GM12878 (cell line): ENCODE measurements around the gene ZDHHC22. TPM values are rescaled to one million over a fixed set of nuclear protein-coding genes. Genes with fewer than 3 reads are reported as not detected.

Experiments
- ATAC-seq: fragments of 200-7000 bp; cut with Tn5 transposase; 3 replicates; pipeline ENCODE4 v1.9.1; 2020; ENCODE audit warnings: mild to moderate bottlenecking, moderate library complexity
- BruUV-seq: library from RNA; stranded (reverse); fragments of 400-500 nt; replicated peaks from 2 replicates; lab custom pipeline; 2021; lab: Mats Ljungman, UMichigan
- CTCF ChIA-PET: fragments of 300-600 bp; sonication (Branson Sonifier 250); formaldehyde crosslinking; extraction: SDS; loops from one replicate; lab custom pipeline; 2021; ENCODE audit warnings: inconsistent platforms; lab: Yijun Ruan, JAX
- POLR2A ChIA-PET: fragments of 350-600 bp; formaldehyde crosslinking; extraction: SDS; loops from one replicate; lab custom pipeline; 2021; ENCODE audit warnings: inconsistent platforms; lab: Charles Lee
- RAD21 ChIA-PET: fragments of 300-600 bp; sonication (Branson Sonifier 250); formaldehyde crosslinking; loops from one replicate; lab custom pipeline; 2023; ENCODE audit warnings: antibody characterized with exemption; ENCODE audit not compliant: unreplicated experiment; lab: Charles Lee
- SMC1A ChIA-PET: fragments of 300-600 bp; sonication (Branson Sonifier 250); formaldehyde crosslinking; loops from one replicate; lab custom pipeline; 2023; ENCODE audit not compliant: unreplicated experiment, uncharacterized antibody; lab: Charles Lee
- DNase-seq: peaks from one replicate; pipeline ENCODE4 v3.0.0-alpha.2; 2011; ENCODE audit warnings: low read depth, low spot score
- FAIRE-seq: peaks from 3 replicates; lab custom pipeline; 2011; peaks lifted over from hg19 to GRCh38; lab: Jason Lieb, UNC
- H2AFZ ChIP-seq: 2 replicates; pipeline ENCODE4 v1.6.0; 2011; ENCODE audit warnings: low read depth, low read length, control low read depth; ENCODE audit not compliant: control insufficient read depth
- H3K27ac ChIP-seq: 2 replicates; pipeline ENCODE4 v1.5.1; 2011; ENCODE audit warnings: control low read depth; ENCODE audit not compliant: control insufficient read depth, insufficient read depth
- H3K27me3 ChIP-seq, 2 experiments: replicated peaks in 1 of 2; 2 replicates each; pipeline versions ENCODE4 v1.6.0 to v1.6.1; 2011; ENCODE audit warnings: low read length in 1 of 2; ENCODE audit not compliant: control insufficient read depth in 2 of 2, insufficient read depth in 2 of 2
- H3K36me3 ChIP-seq, 2 experiments: 2 replicates each; pipeline ENCODE4 v1.5.1; 2011; ENCODE audit warnings: low read length in 1 of 2; ENCODE audit not compliant: control insufficient read depth in 2 of 2, insufficient read depth in 2 of 2
- H3K4me1 ChIP-seq: 2 replicates; pipeline ENCODE4 v1.6.1; 2011; ENCODE audit warnings: mild to moderate bottlenecking, low read length, moderate library complexity, mixed read lengths; ENCODE audit not compliant: control insufficient read depth, insufficient read depth
- H3K4me2 ChIP-seq: 2 replicates; pipeline ENCODE4 v1.6.0; 2011; ENCODE audit warnings: control low read depth; ENCODE audit not compliant: control insufficient read depth, insufficient read depth
- H3K4me3 ChIP-seq: fragments of 200-600 bp; sonication (generic); 2 replicates; pipeline ENCODE4 v1.5.1; 2016
- H3K79me2 ChIP-seq: 2 replicates; pipeline ENCODE4 v1.6.0; 2011; ENCODE audit warnings: low read length; ENCODE audit not compliant: control insufficient read depth, insufficient read depth
- H3K9ac ChIP-seq: 2 replicates; pipeline ENCODE4 v1.8.0; 2011; ENCODE audit warnings: low read length, control low read depth, mixed read lengths; ENCODE audit not compliant: control insufficient read depth, insufficient read depth
- H3K9me3 ChIP-seq: replicated peaks from 3 replicates; pipeline ENCODE4 v1.5.1; 2011; ENCODE audit warnings: mild to moderate bottlenecking, low read length; ENCODE audit not compliant: control insufficient read depth, insufficient read depth
- H4K20me1 ChIP-seq: 2 replicates; pipeline ENCODE4 v1.6.0; 2011; ENCODE audit not compliant: control insufficient read depth, insufficient read depth
- ATF2 ChIP-seq: IDR thresholded peaks from 2 replicates; pipeline ENCODE4 v1.6.1; 2012; ENCODE audit warnings: low read length, inconsistent platforms
- EP300 ChIP-seq, 2 experiments: fragments of 150-350 bp in 1 of 2; IDR thresholded peaks; 2 replicates each; pipeline ENCODE4 v1.6.1; 2011 to 2012; ENCODE audit warnings: low read depth in 2 of 2, low read length in 2 of 2, borderline replicate concordance in 1 of 2, improper control_type of control experiment in 1 of 2, inconsistent platforms in 1 of 2; ENCODE audit not compliant: control insufficient read depth in 1 of 2
- SMC3 ChIP-seq: IDR thresholded peaks from 2 replicates; pipeline ENCODE4 v1.6.1; 2011; ENCODE audit warnings: low read length, improper control_type of control experiment, borderline replicate concordance
- WGBS: methylation state at CpG from one replicate; pipeline ENCODE4 v1.1.6; 2016; ENCODE audit warnings: low lambda C conversion rate; ENCODE audit not compliant: insufficient replicate concordance, insufficient coverage; ENCODE audit errors: missing lambda C conversion rate; 5-methylcytosine and 5-hydroxymethylcytosine counted together
- in situ Hi-C: fragments of 300-500 bp; cut with MboI; formaldehyde crosslinking; loops from 9 replicates; pipeline ENCODE4 v1.14.3; 2018; ENCODE audit warnings: mixed read lengths
- intact Hi-C: fragments of 100-400 bp; cut with micrococcal nuclease; formaldehyde crosslinking; loops from one replicate; pipeline ENCODE4 v1.14.2; 2022; ENCODE audit not compliant: unreplicated experiment
- polyA plus RNA-seq, 11 experiments: library from polyadenylated mRNA; depleted of rRNA in 4 of 11; unstranded in 6 of 11; stranded (reverse) in 5 of 11; fragments of >200 nt; fragmentation: Nextera tagmentation in 4 of 11; fragmentation: Illumina TruSeq in 1 of 11; extraction: Ambion mirVana in 4 of 11; extraction: Trizol in 1 of 11; gene quantifications; 1 replicate in 1 of 11; 2 replicates in 10 of 11; pipeline versions ENCODE4 v1.2.1 to v1.2.3, GENCODE V29; 2011 to 2016; ENCODE audit warnings: inconsistent platforms in 2 of 11, missing spikeins in 2 of 11, low read depth in 1 of 11
- total RNA-seq, 4 experiments: library from RNA; depleted of rRNA in 3 of 4; stranded (reverse); fragments of >200 nt in 3 of 4; fragmentation: Illumina TruSeq in 1 of 4; extraction: Trizol in 1 of 4; gene quantifications; 2 replicates each; pipeline versions ENCODE4 v1.2.1 to v1.2.3, GENCODE V29; 2013 to 2021
- TF ChIP-seq, protein P1 (sequence below): fragments of 450-650 bp; IDR thresholded peaks from 2 replicates; pipeline ENCODE4 v1.6.1; 2018; ENCODE audit warnings: mild to moderate bottlenecking, low read depth, moderate library complexity; ENCODE audit not compliant: partially characterized antibody
- TF ChIP-seq, protein P2 (sequence below): fragments of 450-650 bp; IDR thresholded peaks from 2 replicates; pipeline ENCODE4 v1.6.1; 2016; ENCODE audit warnings: mild to moderate bottlenecking

ZDHHC22 gene
- total and polyA plus RNA-seq, 10 of the 15 experiments (the other 5 are each of a cell fraction or from before 2014, with no cell fraction given): 0.06 TPM; not detected in 9

DNA sequence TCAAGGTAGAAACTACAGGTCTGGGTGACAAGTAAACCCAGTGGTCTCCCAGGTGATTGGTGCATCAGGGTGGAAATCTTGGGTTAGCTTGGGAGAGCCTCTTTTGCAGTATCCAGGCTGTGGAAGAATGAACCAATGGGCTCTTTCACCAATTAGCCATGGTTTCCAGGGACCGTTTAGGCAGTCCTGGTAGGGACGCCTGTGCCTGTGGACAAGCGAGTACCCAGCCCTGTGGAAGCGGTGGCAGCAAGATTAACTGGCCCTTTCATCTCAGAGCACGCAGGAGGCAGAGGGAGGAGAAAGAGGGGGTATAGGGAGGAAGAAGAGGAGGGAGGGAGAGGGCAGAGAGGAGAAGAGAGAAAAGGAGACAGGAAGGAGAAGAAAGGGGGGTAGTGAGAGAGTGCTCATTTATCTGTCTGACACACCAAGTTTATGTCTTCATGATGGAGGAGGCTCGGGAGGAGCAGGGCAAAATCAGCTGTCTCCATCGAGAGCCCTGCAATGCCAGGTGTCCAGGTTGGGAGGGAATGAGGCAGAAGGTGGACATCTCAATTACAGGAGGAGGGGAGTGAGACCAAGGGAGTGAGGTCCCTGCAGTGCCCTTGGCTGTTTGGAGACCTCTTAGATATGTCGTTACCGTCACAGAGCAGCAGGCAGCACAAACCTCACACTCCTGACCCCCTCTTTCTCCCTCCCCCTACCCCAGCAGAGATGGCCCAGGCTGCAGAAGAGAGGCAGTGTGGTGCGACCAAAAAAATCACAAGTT is 4.6 kb upstream of the ZDHHC22 start:
- ATAC-seq (no peak), DNase-seq (no peak), FAIRE-seq (no peak)
- H3K79me2 ChIP-seq: no peaks in the 10 kb centered on the region
- no peak overlapping the region for H3K27ac ChIP-seq
- ChIA-PET POLR2A (no interaction called here), CTCF (interaction anchor here (0.6 to 1.9 kb wide), 6 partner anchors 10 to 170 kb away, joined by 3 to 5 read pairs (median 4); no protein-coding TSS in a partner anchor), RAD21 (interaction anchor here (0.7 to 1.2 kb wide), 2 partner anchors 67 to 71 kb away, joined by 3 to 5 read pairs; no protein-coding TSS in a partner anchor), SMC1A (interaction anchor here (0.7 kb wide), 1 partner anchor 75 kb away, joined by 3 read pairs; no protein-coding TSS in a partner anchor)
- H3K4me1 ChIP-seq: no peaks in the 10 kb centered on the region
- in situ Hi-C loops: no loop called here
- no peak overlapping the region for H3K9ac ChIP-seq
- WGBS: 9% methylated on average over 10 of the region's 10 CpGs
- H4K20me1 ChIP-seq: no peaks in the 10 kb centered on the region
- no peaks in the 10 kb centered on the region for H3K36me3 ChIP-seq
- peaks cover 7 to 12% of the 10 kb centered on the region in 2 experiments for H3K27me3 ChIP-seq
- H3K4me2 ChIP-seq: no peak overlapping the region
- TF ChIP-seq, protein P1, sequence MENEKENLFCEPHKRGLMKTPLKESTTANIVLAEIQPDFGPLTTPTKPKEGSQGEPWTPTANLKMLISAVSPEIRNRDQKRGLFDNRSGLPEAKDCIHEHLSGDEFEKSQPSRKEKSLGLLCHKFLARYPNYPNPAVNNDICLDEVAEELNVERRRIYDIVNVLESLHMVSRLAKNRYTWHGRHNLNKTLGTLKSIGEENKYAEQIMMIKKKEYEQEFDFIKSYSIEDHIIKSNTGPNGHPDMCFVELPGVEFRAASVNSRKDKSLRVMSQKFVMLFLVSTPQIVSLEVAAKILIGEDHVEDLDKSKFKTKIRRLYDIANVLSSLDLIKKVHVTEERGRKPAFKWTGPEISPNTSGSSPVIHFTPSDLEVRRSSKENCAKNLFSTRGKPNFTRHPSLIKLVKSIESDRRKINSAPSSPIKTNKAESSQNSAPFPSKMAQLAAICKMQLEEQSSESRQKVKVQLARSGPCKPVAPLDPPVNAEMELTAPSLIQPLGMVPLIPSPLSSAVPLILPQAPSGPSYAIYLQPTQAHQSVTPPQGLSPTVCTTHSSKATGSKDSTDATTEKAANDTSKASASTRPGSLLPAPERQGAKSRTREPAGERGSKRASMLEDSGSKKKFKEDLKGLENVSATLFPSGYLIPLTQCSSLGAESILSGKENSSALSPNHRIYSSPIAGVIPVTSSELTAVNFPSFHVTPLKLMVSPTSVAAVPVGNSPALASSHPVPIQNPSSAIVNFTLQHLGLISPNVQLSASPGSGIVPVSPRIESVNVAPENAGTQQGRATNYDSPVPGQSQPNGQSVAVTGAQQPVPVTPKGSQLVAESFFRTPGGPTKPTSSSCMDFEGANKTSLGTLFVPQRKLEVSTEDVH: no peak
- no peak for TF ChIP-seq ATF2
- no peak for TF ChIP-seq SMC3
- TF ChIP-seq, protein P2, sequence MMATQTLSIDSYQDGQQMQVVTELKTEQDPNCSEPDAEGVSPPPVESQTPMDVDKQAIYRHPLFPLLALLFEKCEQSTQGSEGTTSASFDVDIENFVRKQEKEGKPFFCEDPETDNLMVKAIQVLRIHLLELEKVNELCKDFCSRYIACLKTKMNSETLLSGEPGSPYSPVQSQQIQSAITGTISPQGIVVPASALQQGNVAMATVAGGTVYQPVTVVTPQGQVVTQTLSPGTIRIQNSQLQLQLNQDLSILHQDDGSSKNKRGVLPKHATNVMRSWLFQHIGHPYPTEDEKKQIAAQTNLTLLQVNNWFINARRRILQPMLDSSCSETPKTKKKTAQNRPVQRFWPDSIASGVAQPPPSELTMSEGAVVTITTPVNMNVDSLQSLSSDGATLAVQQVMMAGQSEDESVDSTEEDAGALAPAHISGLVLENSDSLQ: no peak
- TF ChIP-seq EP300 (IDR thresholded peaks at IDR 0.05; ENCODE audit: borderline replicate concordance in 1 of 2, control insufficient read depth in 1 of 2, low read depth in 2 of 2, low read length in 2 of 2): no peak
- H3K4me3 ChIP-seq: no peak overlapping the region
- no peaks in the 10 kb centered on the region for H3K9me3 ChIP-seq
- intact Hi-C loops: no loop called here
- BruUV-seq: no TSS peak
- H2AFZ ChIP-seq: no peak overlapping the region
